HEK293T (cell line): ENCODE results near the gene C19orf25.

Experiments
- ELF4 ChIP-seq: fragments of 450-650 bp; IDR thresholded peaks from 2 replicates; pipeline ENCODE4 v1.6.1; 2017; ENCODE audit warnings: antibody characterized with exemption
- FOXM1 ChIP-seq: fragments of 450-650 bp; IDR thresholded peaks from 2 replicates; pipeline ENCODE4 v1.6.1; 2017; ENCODE audit warnings: mild to moderate bottlenecking, borderline replicate concordance
- HDGF ChIP-seq: fragments of 450-650 bp; IDR thresholded peaks from 2 replicates; pipeline ENCODE4 v1.6.1; 2017; ENCODE audit warnings: antibody characterized with exemption, borderline replicate concordance
- L3MBTL2 ChIP-seq: fragments of 450-650 bp; conservative IDR thresholded peaks from 2 replicates; pipeline ENCODE4 v1.6.1; 2016; ENCODE audit warnings: mild to moderate bottlenecking
- NFRKB ChIP-seq: fragments of 450-650 bp; IDR thresholded peaks from 2 replicates; pipeline ENCODE4 v1.6.1; 2016; ENCODE audit warnings: mild to moderate bottlenecking, moderate library complexity
- SP1 ChIP-seq: fragments of 450-650 bp; IDR thresholded peaks from 2 replicates; pipeline ENCODE4 v1.6.1; 2017
- TARDBP ChIP-seq: fragments of 450-650 bp; IDR thresholded peaks from 2 replicates; pipeline ENCODE4 v1.6.1; 2016

- no peak for TF ChIP-seq TARDBP
- no peak for TF ChIP-seq ELF4
- no peak for TF ChIP-seq FOXM1
- no peak for TF ChIP-seq HDGF
- TF ChIP-seq NFRKB: no peak
- TF ChIP-seq L3MBTL2: no peak
- no peak for TF ChIP-seq SP1
Measured at GRCh38 chr19:1433119-1434039, 45.6 kb downstream of the C19orf25 start.
